Heart right ventricle (tissue), 16 donors: ENCODE data around the gene ARHGAP6. TPM values are rescaled to one million over a fixed set of nuclear protein-coding genes. Genes with fewer than 3 reads are reported as not detected.
A peak's percentile ranks its signal among the peaks of the same experiment; 100 is the strongest.

Experiments
- ATAC-seq, 8 donors: fragments of 200-7000 bp; cut with Tn5 transposase; one replicate each; pipeline ENCODE4 v1.9.1; 2020; ENCODE audit warnings: mild to moderate bottlenecking in 8 of 8, moderate library complexity in 8 of 8, moderate number of reproducible peaks in 1 of 8
- DNase-seq, 2 donors: peaks; one replicate each; pipeline ENCODE4 v3.0.0-alpha.2; 2020
- H3K27ac ChIP-seq, 10 donors: fragments of 200-600 bp; sonication (generic) in 2 of 10; one replicate each; pipeline versions ENCODE4 v1.5.0 to v1.8.0; 2020 to 2022; ENCODE audit warnings: mild to moderate bottlenecking in 3 of 10
- H3K27me3 ChIP-seq, 7 donors: fragments of 200-600 bp; one replicate each; pipeline ENCODE4 v1.8.0; 2021 to 2022; ENCODE audit warnings: mild to moderate bottlenecking in 2 of 7
- H3K36me3 ChIP-seq, 9 donors: fragments of 200-600 bp; sonication (generic) in 1 of 9; one replicate each; pipeline versions ENCODE4 v1.5.0 to v1.8.0; 2020 to 2022; ENCODE audit warnings: mild to moderate bottlenecking in 2 of 9
- H3K4me1 ChIP-seq, 9 donors: fragments of 200-600 bp; sonication (generic) in 1 of 9; one replicate each; pipeline versions ENCODE4 v1.5.0 to v1.8.0; 2020 to 2022; ENCODE audit warnings: mild to moderate bottlenecking in 4 of 9
- H3K4me3 ChIP-seq, 10 donors: fragments of 200-600 bp; sonication (generic) in 2 of 10; one replicate each; pipeline versions ENCODE4 v1.5.0 to v1.8.0; 2020 to 2022; ENCODE audit warnings: mild to moderate bottlenecking in 7 of 10, moderate library complexity in 2 of 10
- H3K9me3 ChIP-seq, 11 donors: fragments of 200-600 bp in 10 of 11; sonication (generic) in 2 of 11; one replicate each; pipeline versions ENCODE4 v1.5.0 to v1.8.0; 2013 to 2022; ENCODE audit warnings: mild to moderate bottlenecking in 2 of 11, control low read depth in 1 of 11, moderate library complexity in 1 of 11
- CTCF ChIP-seq, 9 donors: fragments of 200-600 bp; sonication (generic) in 2 of 9; IDR thresholded peaks; one replicate each; pipeline versions ENCODE4 v1.5.0 to v1.8.0; 2021 to 2022; ENCODE audit warnings: antibody characterized with exemption in 9 of 9, mild to moderate bottlenecking in 5 of 9, moderate library complexity in 1 of 9
- WGBS, 2 donors: extraction: QIAGEN DNeasy Blood & Tissue Kit; methylation state at CpG; one replicate each; pipeline ENCODE4 v1.1.7; 2013; ENCODE audit warnings: inconsistent platforms in 1 of 2; 5-methylcytosine and 5-hydroxymethylcytosine counted together
- intact Hi-C, 10 donors: fragments of 100-400 bp; cut with DNase I; formaldehyde crosslinking; loops; one replicate each; pipeline versions ENCODE4 v1.11.1 to v1.14.2; 2022
- polyA plus RNA-seq, 2 donors: library from polyadenylated mRNA; stranded (reverse); fragments of 200-250 nt; gene quantifications; one replicate each; pipeline ENCODE4 v1.2.3, GENCODE V29; 2013
- total RNA-seq, 10 donors: library from RNA; stranded (reverse); fragmentation: NEBNext Ultra II Directional in 3 of 10; extraction: Animal tissue kit (Norgen Biotek cat#: 25700) in 3 of 10; gene quantifications; one replicate each; pipeline versions ENCODE4 v1.2.1 to v1.2.4, GENCODE V29; 2021 to 2023
- donor health status: Arrhythmogenic right ventricular cardiomyopathy.
- donor health status: ischemic (EF 13 %, LVEDD 7.1; RV severe dilation, severe dysfunction).
- donor health status: healthy with polysubstance abuse.
- donor health status: DM: no; HTN: yes; CAD: no.
- donor health status: DM: no; HTN: no; CAD: no.
- donor health status: ischemic (EF 25% LVEDD 6.9; RV normal size, moderate dysfunction).
- donor health status: ischemic (EF 25% LVEDD 5.7; RV mildly dilated, moderate dysfunction).
- donor health status: healthy.
- donor health status: DM: yes; HTN: yes; CAD: no.
- donor health status: Ischemic cardiomyopathy.
- donor health status: ischemic (EF 35%, LVEDD 5.7; RV mildly dilated, moderate dysfunction).
- donor health status: nonischemic (EF 11% LVEDD 7.7; RV severe dilation, severe dysfunction).
- donor health status: DM: yes; HTN: yes; CAD: no.
- donor health status: PGD.
- donor health status: ischemic (EF 29% LVEDD 5.4; RV normal size, mild dysfunction).
- donor health status: nonischemic (EF 23%, LVEDD 6.1; RV moderate dilation, normal function).

Gene ARHGAP6
- total and polyA plus RNA-seq, 12 donors: 1.6 to 6.0 (median 2.6) TPM

DNA sequence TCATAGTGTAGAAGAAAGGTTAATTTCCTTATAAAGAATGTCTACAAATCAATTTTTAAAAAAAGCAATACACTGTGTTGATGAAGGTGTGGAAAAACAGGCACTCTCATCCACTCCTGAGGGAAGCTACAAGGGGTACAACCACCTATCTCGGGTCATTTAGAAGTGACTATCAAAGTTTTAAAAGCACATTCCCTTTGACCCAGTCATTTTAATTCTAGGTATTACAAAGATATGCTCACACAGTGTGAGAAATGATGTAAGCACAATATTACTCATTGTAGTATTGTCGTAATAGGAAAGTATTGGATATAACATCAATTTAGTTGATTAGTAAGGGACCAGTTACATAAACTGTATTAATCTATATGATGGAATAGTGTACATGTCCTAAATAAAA is 562.0 kb downstream of the ARHGAP6 start:
- TF ChIP-seq CTCF (IDR thresholded peaks at IDR 0.05): no peak
- no peaks in the 10 kb centered on the region for H3K9me3 ChIP-seq
- peaks cover 0 to 5% (median 0%) of the 10 kb centered on the region in 9 donors for H3K4me1 ChIP-seq
- H3K4me3 ChIP-seq: no peak overlapping the region
- intact Hi-C loops: loop anchor here in 4 of 10 donors (5.0 to 10.0 kb wide), 3 partner anchors 379 to 919 kb away; no protein-coding TSS in a partner anchor
- no peaks in the 10 kb centered on the region for H3K27me3 ChIP-seq
- no peak for DNase-seq
- H3K36me3 ChIP-seq: no peaks in the 10 kb centered on the region
- H3K27ac ChIP-seq: no peak overlapping the region
- ATAC-seq: no peak
- 91 to 96% methylated on average over 2 of the region's 2 CpGs for WGBS, 2 donors

- no peaks in the 10 kb centered on the region for H3K27me3 ChIP-seq
- WGBS, 2 donors: 96% methylated on average over 3 of the region's 3 CpGs
- intact Hi-C loops: loop anchor here in 4 of 10 donors (5.0 to 10.0 kb wide), 3 partner anchors 378 to 918 kb away; no protein-coding TSS in a partner anchor
- H3K9me3 ChIP-seq: no peaks in the 10 kb centered on the region
- H3K27ac ChIP-seq: no peak overlapping the region
- peaks cover 0 to 5% (median 0%) of the 10 kb centered on the region in 9 donors for H3K4me1 ChIP-seq
- H3K4me3 ChIP-seq: no peak overlapping the region
- no peak for TF ChIP-seq CTCF (IDR thresholded peaks at IDR 0.05)
- H3K36me3 ChIP-seq: no peaks in the 10 kb centered on the region
- no peak for DNase-seq
- ATAC-seq: no peak
Observed at GRCh38 chrX:11103006-11103405, 562.7 kb downstream of the ARHGAP6 start.

GRCh38 chrX:11100281-11101035 is 565.3 kb downstream of the ARHGAP6 start:
- H3K36me3 ChIP-seq: no peaks in the 10 kb centered on the region
- peak in 7 of 9 donors; percentile 10 to 52 (median 43) for TF ChIP-seq CTCF (IDR thresholded peaks at IDR 0.05)
- ATAC-seq: peak in 4 of 8 donors; percentile 39 to 61 (median 46)
- peaks cover 0 to 5% (median 0%) of the 10 kb centered on the region in 9 donors for H3K4me1 ChIP-seq
- WGBS, 2 donors: 38 to 44% methylated on average over 10 of the region's 10 CpGs
- no peaks in the 10 kb centered on the region for H3K9me3 ChIP-seq
- intact Hi-C loops: loop anchor here in 4 of 10 donors (5.0 to 10.0 kb wide), 3 partner anchors 376 to 916 kb away; no protein-coding TSS in a partner anchor
- H3K4me3 ChIP-seq: no peak overlapping the region
- H3K27ac ChIP-seq: no peak overlapping the region
- DNase-seq: peak in 1 of 2 donors; percentile 15
- H3K27me3 ChIP-seq: no peaks in the 10 kb centered on the region

GRCh38 chrX:11099465-11099864 is 566.3 kb downstream of the ARHGAP6 start:
- Histone ChIP-seq H3K27me3 (no peaks in the 10 kb centered on the region), H3K9me3 (no peaks in the 10 kb centered on the region), H3K4me3 (no peak overlapping the region), H3K36me3 (no peaks in the 10 kb centered on the region), H3K27ac (no peak overlapping the region), H3K4me1 (peaks cover 0 to 5% (median 0%) of the 10 kb centered on the region in 9 donors)
- TF ChIP-seq CTCF (IDR thresholded peaks at IDR 0.05): no peak
- no peak for DNase-seq
- no peak for ATAC-seq
- intact Hi-C loops: loop anchor here in 1 of 10 donors (10.0 kb wide), 1 partner anchor 905 kb away; no protein-coding TSS in a partner anchor
